Mesenteric fat pad (tissue), 1 donor: ENCODE data around the gene MDFI. TPM values are rescaled to one million over a fixed set of nuclear protein-coding genes. Genes with fewer than 3 reads are reported as not detected.

Source experiments
- DNase-seq: peaks from one replicate; pipeline ENCODE4 v3.0.0-alpha.2; 2020; ENCODE audit warnings: low spot score
- long read RNA-seq: library from polyadenylated mRNA; unstranded; transcript quantifications from one replicate; pipeline ENCODE4 v2.0.0, GENCODE V29; 2020
- total RNA-seq: library from RNA; stranded (reverse); fragmentation: NEBNext Ultra II Directional; extraction: Animal tissue kit (Norgen Biotek cat#: 25700); gene quantifications from one replicate; pipeline ENCODE4 v1.2.1, GENCODE V29; 2021
- donor health status: DM: yes; HTN: yes; CAD: no.

Gene MDFI, protein sequence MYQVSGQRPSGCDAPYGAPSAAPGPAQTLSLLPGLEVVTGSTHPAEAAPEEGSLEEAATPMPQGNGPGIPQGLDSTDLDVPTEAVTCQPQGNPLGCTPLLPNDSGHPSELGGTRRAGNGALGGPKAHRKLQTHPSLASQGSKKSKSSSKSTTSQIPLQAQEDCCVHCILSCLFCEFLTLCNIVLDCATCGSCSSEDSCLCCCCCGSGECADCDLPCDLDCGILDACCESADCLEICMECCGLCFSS
- 21.7 TPM for total RNA-seq
- long read RNA-seq, partial matches to known transcripts: 2 of 4 reads
- long read RNA-seq, other reads (novel, unspliced or antisense): 0 of 4 reads

DNA sequence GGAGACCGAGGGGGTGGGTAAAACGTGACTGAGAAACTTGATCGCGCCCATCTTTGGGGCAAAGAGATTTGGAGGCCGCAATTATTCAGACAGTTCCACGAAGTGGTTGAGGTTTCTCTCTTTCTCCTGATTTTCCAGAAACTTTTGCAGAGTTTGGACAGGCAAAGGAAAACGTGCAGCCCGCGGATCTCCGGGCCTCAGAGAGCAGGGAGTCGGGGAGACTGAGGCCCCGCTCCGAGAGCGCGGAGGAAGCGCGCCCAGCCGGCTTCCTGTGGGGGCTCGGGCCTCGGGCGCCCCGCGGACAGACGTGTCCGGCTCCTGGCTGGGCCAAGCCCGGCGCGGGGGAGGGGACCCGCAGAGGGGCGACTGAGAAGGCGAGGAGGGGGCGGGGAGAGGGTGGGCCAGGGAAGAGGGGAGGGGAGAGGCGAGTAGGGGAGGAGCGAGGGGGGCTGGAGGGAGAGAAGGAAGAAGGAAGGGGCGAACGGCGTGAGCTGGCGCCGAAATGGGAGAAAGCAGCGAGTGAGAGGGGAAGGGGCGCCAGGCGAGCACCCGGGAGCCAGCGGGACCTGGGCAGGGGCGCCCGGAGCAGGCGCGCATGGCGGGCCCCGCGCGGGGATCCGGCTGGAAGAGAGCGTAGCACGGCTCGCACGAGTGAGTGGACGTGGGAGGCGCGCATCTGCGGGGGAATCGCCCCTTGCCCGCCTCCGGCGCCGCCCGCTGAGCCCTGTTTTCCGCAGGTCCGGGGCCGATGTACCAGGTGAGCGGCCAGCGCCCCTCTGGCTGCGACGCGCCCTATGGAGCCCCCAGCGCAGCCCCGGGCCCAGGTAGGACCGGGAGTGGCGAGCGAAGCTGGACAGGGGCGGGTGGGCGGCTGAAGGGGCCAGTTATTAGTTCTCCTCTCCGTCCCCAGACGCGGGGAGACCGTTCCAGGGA, at the start of gene MDFI:
TSS of gene MDFI (plus strand) at position 467 of the 933 bp plus-strand sequence. CDS start at position 749, 282 bp downstream.
- DNase-seq: no peak

DNA sequence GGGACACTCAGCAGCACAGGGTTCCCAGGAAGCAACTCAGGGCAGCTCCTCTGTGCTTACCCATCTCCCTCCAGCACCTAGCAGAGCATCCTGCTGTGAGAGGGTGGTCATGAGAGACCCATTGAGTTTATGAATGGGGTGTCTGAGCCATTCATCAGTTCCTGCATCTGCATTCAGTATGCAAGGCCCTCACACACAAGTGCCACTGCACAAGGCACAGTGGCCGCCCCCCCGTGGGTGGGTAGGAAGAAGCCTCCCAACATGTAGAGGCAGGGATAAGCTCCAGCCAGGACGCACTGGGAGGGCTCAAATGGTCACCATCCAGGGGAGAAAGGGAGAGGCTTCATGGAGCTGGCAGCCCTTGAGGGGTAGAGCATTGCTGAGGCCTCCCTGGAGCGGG, 49.0 kb upstream of the MDFI start:
- no peak for DNase-seq

DNA sequence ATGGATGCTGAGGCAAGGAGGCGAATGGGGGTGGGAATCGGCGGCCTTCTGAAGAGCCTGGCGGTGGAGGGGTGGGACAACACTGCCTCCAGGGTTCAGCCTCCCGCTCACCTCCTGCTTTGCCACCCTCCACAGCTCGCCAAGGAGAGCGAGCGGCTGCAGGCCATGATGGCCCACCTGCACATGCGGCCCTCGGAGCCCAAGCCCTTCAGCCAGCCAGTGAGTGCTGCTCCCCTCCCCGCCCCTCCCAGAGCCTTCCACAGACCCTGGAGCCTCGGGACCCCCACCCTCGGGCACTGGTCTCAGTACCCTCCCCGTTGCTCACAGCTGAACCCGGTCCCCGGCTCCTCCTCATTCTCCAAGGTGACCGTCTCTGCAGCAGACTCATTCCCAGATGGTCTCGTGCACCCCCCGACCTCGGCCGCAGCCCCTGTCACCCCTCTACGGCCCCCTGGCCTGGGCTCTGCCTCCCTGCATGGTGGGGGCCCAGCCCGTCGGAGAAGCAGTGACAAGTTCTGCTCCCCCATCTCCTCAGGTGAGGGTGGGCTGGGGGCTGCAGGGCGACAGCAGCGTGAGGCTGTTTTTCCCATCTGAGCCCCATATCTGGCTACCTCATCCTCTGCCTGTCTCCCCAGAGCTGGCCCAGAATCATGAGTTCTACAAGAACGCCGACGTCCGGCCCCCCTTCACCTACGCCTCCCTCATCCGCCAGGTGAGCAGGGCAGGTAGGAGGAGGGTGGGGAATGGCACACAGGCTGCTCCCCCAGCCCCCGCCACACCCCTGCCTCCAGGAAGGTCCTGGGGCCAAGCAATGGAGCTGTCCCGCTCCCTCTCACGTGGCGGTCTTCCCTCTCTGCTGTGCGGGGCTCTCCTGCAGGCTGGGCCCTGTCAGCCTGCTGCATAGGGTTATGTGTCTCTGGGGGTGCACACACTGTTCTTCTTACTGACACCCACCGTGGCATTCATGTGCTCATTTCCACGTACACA, 48.3 kb upstream of the MDFI start:
- no peak for DNase-seq

DNA sequence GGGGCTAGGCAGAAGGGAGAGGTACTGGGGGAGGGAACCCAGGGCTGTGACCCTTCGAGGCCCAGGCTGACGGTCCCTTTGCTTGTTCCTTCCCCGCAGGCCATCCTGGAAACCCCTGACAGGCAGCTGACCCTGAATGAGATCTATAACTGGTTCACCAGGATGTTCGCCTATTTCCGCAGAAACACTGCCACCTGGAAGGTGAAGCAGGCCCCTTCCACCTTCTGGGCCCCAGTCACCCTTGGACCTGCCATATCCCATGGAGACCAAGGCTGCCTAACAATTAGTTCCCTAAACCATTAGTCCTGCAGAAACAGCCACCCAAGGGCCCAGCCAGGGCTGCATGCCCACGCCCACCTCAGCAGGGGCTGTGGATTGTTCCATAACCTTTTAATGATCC, 47.1 kb upstream of the MDFI start:
- DNase-seq: no peak

DNA sequence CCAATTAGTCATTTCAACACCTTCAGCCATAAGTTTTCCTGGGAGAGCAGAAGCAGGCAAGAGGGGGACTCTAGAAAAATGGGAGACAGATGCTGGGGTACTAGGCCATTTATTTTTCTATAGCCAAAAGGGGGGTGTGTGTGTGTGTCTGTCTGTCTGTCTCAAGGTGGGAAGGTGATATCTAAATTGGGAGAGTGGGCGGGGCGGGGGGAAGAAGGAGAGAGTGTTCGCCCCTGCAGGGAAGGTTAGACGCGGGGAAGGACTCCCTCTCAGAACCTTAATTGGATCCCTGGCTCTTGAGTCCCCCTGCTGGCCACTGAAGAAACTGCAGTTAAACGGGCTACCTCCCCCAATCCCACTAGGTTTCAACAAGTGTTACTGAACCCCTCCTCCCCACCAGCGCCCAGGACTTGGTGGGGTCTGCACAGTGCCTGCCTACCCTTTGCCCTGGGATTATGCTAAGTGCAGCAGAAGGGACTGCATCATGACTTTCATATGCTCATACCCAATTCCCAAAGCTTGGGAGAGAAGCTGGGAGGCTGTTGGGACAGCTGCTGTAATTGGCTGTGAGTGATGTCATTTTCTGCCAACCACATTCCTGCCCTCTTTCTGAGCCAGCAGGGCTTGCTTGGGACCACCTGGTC, 46.3 kb upstream of the MDFI start:
- no peak for DNase-seq

DNA sequence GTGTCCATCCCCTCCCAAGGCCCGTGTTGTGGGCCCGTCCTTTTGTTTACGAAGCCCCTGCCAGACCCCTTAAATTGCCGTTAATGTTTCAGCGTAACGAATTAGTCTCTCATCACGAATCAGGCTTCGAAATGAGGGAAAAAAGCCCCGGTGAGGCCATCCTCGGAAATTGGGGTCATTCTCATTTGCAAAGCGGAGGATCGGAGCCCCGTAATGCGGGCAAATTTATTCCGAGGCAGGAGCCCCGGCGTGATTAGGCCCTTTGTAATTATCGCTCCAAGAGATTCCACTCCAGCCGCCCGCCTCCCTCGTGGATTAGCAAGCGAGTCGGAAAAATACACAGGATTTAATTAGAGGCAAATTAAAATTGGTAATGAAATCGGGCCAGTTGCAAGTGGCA, 44.9 kb upstream of the MDFI start:
- no peak for DNase-seq

DNA sequence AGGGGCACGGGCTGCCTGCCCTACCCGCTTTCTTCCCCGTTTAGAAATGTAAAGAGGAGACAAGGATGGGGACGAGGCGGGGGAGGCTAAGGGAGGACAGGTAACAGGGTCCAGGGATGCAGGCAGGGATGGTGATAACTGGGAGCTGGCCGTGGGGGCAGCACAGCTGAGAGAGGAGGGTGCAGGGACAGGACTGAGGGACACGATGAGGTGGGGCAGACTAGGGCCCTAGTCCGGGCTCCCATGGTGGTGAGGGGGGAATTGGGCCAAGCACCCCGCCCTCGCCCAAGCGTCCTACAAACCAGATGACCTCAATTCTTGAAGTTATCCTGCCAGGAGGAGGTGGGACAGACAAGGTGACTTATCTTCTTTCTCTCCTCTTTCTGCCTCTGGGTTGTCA, 44.4 kb upstream of the MDFI start:
- no peak for DNase-seq

DNA sequence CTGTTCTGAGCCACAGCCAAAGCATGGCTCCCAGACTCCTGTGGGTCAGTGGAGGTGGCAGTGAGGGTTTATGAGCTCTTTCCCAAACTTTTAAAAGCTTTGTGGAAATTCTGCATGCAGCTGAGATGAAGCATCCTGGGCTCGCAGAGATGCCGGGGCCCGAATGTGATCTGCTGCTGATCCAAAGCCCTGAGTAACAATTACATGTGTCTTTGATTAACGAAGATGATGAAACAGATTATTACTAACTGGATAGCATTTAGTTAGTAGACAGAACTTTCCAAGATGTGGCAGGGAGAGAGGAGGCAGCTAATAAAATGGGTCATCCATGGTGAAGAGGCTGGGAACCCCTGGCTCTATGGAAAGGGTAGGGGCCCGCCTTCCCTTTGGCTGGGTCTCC, 43.9 kb upstream of the MDFI start:
- DNase-seq: no peak

DNA sequence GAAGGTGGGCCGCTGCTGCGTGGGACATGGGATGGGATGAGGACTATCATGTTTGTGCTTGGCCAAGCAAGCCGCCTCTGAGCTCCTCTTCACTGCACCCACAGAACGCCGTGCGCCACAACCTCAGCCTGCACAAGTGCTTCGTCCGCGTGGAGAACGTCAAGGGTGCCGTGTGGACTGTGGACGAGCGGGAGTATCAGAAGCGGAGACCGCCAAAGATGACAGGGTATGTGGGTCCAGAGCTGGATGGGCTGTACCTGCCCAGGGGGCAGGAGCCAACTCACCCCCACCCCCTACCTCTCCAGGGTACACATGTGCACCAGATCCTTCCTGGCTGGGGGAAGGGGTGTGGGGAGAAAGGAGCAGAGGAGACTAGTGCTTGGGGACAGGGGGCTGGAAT, 43.5 kb upstream of the MDFI start:
- no peak for DNase-seq

DNA sequence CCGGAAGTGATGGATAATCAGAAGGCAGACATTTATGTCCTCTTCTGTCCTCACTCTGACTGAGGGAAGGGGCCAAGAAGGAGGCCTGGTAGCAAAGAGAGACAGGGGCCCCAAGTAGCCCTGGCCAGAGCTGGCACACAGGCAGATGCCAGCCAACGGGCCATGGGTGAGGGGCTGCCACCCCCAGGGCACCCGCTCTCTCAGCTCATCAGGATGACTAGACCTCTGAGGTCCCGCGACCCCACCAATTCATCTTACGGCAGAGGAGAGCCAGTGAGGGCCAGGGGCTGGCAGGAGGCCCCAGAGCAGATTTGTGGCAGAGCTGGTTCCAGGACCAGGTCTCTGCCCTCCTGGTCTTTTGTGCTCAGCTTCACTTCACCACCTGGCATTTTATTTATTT, 43.1 kb upstream of the MDFI start:
- no peak for DNase-seq

DNA sequence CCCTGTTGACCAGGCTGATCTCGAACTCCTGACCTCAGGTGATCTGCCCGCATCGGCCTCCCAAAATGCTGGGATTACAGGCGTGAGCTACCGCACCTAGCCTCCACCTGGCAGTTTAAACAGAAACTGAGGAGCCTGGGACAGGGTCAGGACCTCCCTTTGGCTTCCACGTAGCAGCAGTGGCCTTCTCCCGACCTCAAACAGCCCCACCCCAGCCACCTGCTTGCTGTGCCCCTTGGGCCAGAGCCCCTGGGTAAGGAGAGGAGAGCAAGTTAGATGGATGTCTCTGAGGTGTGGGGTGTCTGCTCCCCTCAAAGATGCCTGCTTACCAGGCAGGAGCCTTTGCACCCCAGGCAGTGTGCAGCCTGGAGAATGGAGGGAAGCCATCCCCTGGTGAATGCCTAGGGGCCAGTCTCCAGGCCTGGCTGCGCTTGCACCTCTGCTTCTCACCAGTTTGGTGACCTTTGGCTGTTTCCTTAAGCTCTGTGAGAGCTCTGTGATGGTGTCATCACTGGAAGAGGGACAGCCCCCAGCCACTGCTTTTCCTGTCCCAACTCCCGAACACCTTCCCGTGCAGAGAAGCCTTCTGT, 42.1 kb upstream of the MDFI start:
- DNase-seq: no peak

DNA sequence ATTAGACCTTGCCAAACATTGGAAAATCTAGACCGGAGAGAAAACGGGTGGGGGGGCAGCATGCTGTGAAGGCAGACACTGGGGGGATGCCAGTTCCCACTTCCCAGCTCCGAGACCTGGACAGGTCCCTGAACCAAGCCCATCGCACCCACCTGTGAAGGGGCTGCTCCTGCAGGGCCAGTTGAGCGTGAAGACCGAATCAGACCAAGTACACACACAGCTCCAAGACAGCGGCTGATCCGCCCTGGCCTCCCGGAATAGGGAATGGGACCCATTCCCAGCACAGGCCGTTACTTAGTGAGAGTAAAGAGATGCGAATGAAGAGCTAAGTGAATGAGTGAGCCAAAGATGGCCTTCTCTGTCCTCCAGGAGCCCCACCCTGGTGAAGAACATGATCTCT, 41.5 kb upstream of the MDFI start:
- no peak for DNase-seq

DNA sequence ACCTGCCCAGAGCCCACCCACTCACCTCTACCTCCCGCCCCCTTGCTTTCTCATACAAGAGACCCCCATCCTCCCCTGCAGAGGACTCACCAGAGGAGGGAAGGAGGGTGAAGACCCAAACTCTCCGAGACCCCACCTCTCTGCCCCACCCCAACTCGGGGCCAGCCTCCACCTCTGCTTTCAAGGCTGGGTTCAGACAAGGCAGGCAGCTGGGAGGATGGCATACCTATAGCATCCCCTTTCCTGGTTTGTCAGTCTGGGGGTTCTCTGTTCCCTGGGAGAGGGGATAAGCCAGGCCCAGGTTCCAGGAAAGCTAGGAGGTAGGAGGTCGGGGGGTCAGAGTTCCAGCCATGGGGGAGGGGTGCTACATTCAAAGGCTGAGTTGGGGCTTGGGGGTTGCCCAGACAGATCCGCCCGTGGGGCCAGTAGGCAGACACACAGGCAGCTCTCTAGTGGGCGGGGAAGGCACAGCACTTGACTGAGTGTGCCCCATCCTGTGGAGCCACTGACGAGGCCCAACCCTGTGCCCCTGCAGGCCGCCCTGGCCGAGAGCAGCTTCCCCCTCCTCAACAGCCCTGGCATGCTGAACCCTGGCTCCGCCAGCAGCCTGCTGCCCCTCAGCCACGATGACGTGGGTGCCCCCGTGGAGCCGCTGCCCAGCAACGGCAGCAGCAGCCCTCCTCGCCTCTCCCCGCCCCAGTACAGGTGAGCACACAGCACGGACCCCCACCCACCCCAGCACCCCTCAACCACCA, 40.8 kb upstream of the MDFI start:
- DNase-seq: no peak

DNA sequence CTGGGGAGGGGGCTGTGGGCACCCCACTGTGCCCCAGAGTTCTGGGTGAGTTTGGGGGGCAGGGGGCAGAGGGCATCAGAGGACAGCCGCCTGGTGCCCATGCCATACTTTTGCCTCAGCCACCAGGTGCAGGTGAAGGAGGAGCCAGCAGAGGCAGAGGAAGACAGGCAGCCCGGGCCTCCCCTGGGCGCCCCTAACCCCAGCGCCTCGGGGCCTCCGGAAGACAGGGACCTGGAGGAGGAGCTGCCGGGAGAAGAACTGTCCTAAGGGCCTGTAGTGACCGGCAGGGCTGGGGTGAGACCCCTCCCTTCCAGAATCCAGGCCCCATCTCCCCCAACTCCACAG, 39.6 kb upstream of the MDFI start:
- no peak for DNase-seq

DNA sequence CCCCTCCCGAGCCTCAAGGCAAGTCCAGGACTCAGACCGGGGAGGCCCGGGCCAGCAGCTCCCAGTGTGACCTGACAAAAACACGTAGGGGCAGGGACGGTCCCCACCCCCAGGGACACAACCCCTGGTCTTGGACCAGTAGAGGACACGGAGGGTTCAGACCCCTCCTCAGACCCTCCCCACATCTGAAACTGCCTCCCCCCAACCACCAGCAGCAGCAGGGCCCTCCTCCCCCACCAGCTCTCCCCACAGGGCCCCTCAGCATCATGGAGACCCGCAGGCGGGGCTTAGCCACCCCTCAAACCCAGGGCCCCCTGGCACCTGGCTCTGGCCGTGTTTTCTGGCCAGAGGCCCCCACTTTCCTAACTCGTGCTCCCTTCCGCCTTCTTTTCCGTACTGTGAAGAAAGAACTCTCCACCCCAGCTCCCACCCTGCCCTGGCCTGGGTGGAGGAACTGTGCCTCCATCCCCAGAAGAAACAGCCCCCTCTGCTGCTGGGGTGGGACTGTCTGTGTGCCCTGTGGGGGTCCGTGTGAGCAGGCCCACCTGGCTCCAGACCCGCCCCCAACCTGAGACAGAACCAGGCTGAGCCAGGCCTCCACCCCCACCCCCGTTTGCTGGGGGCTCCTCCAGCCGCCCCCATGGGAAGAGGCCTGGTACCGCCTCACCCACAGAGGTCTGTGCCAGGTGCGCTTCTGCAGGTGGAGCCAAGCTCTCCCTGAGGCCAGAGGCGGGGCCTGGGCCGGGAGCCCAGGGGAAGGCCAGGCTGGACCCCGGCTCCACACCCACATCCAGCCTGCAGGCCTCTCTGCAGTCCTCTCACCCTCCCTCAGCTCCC, 39.0 kb upstream of the MDFI start:
- DNase-seq: no peak

DNA sequence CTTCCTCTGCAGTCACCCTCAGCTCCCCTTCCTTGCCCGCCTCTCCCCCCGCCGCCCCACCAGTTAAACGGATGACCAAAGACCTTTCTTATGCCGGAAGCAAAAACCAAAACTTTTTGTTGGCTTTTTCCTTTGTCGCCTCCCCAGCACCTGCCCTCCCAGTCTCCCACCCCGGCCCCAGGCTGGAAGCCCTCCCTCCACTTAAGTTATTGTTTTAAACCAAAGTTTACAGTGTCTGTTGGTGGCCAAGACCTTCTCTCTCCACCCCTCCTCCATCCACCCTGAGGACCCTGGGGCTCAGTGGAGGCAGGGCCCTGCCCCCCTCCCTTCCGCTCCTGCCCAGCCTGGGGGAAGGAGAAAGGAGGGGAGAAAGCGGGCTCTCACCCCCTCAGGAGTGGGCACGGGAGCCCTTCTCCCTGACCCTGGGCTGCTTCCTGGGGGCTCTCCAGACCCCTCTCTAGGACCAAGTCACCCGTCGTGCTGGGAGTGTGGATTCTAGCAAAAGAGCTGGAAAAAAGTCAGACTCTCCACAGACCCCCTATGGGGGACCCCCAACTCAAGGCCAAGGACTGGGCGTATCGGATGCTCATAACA, 38.3 kb upstream of the MDFI start:
- no peak for DNase-seq

DNA sequence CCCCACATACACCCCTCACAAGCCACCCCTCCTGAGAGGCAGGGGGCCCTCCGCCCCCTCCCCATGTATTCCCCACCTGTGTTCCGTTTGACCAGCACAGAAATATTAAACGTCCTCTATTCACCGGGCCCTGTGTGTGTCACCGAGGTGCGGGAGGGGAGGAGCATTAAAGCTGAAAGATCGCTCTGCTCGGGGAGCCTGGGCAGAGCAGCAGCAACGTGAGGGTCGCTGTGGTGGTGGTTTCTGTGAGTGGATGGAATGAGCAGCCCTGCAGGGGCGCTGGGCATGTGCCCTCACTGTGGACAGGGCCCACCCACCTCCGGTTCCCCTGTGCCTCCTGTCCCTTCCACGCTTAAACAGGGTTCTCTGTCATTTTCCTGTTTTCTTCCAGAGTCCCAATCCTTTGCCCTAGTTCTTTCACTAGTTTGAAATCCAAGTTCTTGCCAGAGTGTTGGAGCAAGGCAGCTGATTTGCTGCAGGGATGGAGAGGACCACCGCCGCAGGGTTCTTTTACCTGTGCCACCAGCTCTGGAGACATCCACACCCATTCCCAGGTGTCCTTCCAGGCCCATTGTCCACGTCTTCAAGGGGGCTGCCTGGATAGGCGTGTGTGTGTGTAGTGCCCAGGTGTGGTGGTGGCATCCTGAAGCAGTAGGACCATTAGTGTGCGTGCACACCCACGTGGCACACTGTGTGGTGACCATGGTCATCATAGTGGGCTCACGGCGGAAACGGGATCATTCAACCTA, 37.6 kb upstream of the MDFI start:
- DNase-seq: no peak

DNA sequence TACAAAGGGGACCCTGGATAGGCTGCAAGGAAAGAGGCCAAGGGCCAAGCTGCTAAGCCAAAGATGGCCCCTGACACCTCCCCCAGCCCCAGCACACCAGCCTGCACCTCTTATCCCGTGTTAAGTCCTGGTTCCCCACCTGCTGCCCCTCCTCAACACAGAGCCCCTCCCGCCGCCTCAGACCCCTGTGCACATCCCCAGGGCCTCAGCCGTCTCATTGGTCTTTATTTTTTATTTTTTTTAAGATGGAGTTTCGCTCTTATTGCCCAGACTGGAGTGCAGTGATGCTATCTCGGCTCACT, 37.1 kb upstream of the MDFI start:
- no peak for DNase-seq
